ENCODE data around the gene PRR12. TPM values are rescaled to one million over a fixed set of nuclear protein-coding genes. Genes with fewer than 3 reads are reported as not detected.

The PRR12 gene
- total and polyA plus RNA-seq, 9 of the 15 experiments (the other 6 are each of a cell fraction or from before 2014, with no cell fraction given) = 0.01 to 21.1 (median 0.98) TPM

DNA sequence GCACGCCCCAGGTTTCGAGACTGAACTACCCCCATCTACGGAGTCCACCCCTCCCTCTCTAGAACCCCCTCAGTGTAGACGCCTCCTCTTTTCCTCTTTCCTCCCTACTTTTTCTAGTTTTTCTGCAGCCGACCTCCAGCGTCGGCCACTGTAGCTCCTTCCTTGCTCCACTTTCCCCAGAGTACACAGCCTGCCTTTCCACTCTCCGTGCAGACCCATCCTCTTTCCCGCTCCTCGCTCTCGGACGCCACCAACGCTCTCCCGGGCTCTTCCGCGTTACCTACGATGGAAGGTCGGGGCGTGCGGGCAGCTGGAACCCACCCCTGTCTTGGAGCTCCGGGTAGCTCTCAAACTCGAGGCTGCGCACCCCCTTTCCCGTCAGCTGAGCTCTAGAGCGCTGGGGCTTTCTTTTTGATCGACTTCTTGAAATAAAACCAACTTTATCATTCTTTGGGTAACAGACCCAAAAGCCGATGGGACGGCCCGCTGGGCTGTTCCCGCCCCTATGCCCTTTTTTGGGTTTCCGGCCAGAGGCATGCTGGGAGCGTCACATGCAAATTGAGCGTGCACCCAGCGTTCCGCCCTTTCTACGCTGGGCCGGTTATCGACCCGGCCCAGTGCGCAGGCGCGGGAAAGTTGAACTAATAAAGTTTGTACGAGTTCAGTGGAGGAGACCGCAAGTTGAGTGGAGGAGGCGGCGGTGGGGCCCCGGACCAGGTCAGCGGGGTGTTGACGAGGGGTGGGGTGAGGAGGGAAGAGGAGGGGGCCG lies 74.6 kb downstream of the PRR12 start, which contains the start of the genes BCL2L12 and IRF3 (continued):
- TF ChIP-seq KDM1A (IDR thresholded peaks at IDR 0.05) = peak in 1 of 2 experiments; percentile 32; a peak in 1 of 4 replicates
- no peak for TF ChIP-seq KDM2B (CRISPR knock-in tag; IDR thresholded peaks at IDR 0.05)
- TF ChIP-seq ZNF830 (CRISPR knock-in tag; IDR thresholded peaks at IDR 0.05) = no peak
- no peak; the same call in 1 of the 2 replicates for TF ChIP-seq SMARCA4 (IDR thresholded peaks at IDR 0.05)
- TF ChIP-seq, protein P1, sequence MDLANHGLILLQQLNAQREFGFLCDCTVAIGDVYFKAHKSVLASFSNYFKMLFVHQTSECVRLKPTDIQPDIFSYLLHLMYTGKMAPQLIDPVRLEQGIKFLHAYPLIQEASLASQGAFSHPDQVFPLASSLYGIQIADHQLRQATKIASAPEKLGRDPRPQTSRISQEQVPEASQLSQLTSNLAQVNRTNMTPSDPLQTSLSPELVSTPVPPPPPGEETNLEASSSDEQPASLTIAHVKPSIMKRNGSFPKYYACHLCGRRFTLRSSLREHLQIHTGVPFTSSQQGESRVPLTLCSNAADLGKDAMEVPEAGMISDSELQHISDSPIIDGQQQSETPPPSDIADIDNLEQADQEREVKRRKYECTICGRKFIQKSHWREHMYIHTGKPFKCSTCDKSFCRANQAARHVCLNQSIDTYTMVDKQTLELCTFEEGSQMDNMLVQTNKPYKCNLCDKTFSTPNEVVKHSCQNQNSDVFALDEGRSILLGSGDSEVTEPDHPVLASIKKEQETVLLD (IDR thresholded peaks at IDR 0.05) = peak; percentile 98
- TF ChIP-seq, protein P2, sequence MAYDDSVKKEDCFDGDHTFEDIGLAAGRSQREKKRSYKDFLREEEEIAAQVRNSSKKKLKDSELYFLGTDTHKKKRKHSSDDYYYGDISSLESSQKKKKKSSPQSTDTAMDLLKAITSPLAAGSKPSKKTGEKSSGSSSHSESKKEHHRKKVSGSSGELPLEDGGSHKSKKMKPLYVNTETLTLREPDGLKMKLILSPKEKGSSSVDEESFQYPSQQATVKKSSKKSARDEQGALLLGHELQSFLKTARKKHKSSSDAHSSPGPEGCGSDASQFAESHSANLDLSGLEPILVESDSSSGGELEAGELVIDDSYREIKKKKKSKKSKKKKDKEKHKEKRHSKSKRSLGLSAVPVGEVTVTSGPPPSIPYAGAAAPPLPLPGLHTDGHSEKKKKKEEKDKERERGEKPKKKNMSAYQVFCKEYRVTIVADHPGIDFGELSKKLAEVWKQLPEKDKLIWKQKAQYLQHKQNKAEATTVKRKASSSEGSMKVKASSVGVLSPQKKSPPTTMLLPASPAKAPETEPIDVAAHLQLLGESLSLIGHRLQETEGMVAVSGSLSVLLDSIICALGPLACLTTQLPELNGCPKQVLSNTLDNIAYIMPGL (CRISPR knock-in tag; IDR thresholded peaks at IDR 0.05) = no peak
- no peak for TF ChIP-seq PCBP2 (IDR thresholded peaks at IDR 0.05; ENCODE audit: low read depth, low read length, poor library complexity, severe bottlenecking)
- TF ChIP-seq PHTF2 (CRISPR knock-in tag; IDR thresholded peaks at IDR 0.05) = no peak
- TF ChIP-seq, protein P3, sequence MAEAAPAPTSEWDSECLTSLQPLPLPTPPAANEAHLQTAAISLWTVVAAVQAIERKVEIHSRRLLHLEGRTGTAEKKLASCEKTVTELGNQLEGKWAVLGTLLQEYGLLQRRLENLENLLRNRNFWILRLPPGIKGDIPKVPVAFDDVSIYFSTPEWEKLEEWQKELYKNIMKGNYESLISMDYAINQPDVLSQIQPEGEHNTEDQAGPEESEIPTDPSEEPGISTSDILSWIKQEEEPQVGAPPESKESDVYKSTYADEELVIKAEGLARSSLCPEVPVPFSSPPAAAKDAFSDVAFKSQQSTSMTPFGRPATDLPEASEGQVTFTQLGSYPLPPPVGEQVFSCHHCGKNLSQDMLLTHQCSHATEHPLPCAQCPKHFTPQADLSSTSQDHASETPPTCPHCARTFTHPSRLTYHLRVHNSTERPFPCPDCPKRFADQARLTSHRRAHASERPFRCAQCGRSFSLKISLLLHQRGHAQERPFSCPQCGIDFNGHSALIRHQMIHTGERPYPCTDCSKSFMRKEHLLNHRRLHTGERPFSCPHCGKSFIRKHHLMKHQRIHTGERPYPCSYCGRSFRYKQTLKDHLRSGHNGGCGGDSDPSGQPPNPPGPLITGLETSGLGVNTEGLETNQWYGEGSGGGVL (CRISPR knock-in tag; IDR thresholded peaks at IDR 0.05) = no peak
- TF ChIP-seq KLF13 (tag; IDR thresholded peaks at IDR 0.05; ENCODE audit: borderline replicate concordance, low read depth) = 0 out of 2 replicates have a peak, but pooled peaks have one; percentile 10
- 0 out of 2 replicates have a peak, but pooled peaks have one; percentile 54 for TF ChIP-seq LCOR (CRISPR knock-in tag; IDR thresholded peaks at IDR 0.05)
- TF ChIP-seq DACH1 (IDR thresholded peaks at IDR 0.05; ENCODE audit: partially characterized antibody) = no peak
- TF ChIP-seq, protein P4, sequence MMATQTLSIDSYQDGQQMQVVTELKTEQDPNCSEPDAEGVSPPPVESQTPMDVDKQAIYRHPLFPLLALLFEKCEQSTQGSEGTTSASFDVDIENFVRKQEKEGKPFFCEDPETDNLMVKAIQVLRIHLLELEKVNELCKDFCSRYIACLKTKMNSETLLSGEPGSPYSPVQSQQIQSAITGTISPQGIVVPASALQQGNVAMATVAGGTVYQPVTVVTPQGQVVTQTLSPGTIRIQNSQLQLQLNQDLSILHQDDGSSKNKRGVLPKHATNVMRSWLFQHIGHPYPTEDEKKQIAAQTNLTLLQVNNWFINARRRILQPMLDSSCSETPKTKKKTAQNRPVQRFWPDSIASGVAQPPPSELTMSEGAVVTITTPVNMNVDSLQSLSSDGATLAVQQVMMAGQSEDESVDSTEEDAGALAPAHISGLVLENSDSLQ (IDR thresholded peaks at IDR 0.05) = peak; percentile 14; the same call in 1 of the 2 replicates
- TF ChIP-seq, protein P5, sequence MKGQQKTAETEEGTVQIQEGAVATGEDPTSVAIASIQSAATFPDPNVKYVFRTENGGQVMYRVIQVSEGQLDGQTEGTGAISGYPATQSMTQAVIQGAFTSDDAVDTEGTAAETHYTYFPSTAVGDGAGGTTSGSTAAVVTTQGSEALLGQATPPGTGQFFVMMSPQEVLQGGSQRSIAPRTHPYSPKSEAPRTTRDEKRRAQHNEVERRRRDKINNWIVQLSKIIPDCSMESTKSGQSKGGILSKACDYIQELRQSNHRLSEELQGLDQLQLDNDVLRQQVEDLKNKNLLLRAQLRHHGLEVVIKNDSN (CRISPR knock-in tag; IDR thresholded peaks at IDR 0.05) = peak; percentile 46; the same call in 1 of the 2 replicates
- TF ChIP-seq, protein P6, sequence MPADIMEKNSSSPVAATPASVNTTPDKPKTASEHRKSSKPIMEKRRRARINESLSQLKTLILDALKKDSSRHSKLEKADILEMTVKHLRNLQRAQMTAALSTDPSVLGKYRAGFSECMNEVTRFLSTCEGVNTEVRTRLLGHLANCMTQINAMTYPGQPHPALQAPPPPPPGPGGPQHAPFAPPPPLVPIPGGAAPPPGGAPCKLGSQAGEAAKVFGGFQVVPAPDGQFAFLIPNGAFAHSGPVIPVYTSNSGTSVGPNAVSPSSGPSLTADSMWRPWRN (IDR thresholded peaks at IDR 0.05; ENCODE audit: low read depth) = 0 out of 2 replicates have a peak, but pooled peaks have one; percentile 5
- TF ChIP-seq, protein P7, sequence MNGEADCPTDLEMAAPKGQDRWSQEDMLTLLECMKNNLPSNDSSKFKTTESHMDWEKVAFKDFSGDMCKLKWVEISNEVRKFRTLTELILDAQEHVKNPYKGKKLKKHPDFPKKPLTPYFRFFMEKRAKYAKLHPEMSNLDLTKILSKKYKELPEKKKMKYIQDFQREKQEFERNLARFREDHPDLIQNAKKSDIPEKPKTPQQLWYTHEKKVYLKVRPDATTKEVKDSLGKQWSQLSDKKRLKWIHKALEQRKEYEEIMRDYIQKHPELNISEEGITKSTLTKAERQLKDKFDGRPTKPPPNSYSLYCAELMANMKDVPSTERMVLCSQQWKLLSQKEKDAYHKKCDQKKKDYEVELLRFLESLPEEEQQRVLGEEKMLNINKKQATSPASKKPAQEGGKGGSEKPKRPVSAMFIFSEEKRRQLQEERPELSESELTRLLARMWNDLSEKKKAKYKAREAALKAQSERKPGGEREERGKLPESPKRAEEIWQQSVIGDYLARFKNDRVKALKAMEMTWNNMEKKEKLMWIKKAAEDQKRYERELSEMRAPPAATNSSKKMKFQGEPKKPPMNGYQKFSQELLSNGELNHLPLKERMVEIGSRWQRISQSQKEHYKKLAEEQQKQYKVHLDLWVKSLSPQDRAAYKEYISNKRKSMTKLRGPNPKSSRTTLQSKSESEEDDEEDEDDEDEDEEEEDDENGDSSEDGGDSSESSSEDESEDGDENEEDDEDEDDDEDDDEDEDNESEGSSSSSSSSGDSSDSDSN (IDR thresholded peaks at IDR 0.05; ENCODE audit: borderline replicate concordance in 1 of 2, low read depth in 2 of 2, low read length in 2 of 2) = peak; percentile 75 to 83; a peak in 2 of 4 replicates

All from K562 (cell line).